GM19240 (cell line): Measurements from ENCODE around the gene CXCR6.

Experiments
- DNase-seq: peaks from one replicate; pipeline ENCODE4 v3.0.0; 2011; ENCODE audit warnings: low spot score; ENCODE audit not compliant: insufficient read length

The CXCR6 gene

DNA sequence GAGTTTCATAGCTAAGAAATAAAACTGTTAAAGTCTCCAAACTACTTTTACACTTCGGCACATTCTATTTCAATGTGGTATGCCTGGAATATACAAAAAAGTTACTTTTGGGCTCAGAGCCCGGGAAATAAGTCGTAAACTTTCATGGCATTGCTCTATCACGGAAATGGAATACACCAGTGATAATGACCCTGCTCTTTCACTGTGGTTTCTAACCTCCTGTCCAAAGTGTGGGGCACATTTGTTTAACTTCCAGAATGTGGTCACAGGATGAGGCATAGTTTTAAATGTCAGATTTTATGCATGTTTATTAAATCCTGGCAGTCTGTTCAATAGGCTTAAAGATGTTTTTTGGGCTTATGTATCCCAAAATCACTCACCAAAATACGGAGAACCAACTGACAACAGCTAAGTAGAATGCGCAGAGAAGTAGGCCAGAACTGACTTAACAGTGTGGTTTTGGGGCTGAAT, 5.1 kb downstream of the CXCR6 start:
- no peak for DNase-seq

DNA sequence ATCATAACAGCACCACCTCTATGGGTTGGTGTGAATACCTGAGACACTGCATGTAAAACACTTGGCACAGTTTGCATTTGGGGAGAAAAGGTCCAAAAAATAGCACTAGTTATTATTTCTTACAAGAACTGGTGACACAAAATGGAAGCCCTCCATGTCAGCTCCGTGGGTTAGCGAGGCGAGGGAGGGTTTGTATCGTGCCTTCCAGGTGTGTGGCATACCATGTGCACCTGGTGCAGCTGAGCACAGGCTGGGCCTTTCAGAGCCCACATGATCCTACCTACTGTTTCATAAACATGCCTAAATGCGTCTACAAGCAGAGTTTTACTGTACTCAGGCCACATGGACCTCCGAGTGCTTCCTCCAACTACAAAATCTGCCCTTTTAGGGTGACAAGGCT, 5.6 kb downstream of the CXCR6 start:
- DNase-seq: no peak

DNA sequence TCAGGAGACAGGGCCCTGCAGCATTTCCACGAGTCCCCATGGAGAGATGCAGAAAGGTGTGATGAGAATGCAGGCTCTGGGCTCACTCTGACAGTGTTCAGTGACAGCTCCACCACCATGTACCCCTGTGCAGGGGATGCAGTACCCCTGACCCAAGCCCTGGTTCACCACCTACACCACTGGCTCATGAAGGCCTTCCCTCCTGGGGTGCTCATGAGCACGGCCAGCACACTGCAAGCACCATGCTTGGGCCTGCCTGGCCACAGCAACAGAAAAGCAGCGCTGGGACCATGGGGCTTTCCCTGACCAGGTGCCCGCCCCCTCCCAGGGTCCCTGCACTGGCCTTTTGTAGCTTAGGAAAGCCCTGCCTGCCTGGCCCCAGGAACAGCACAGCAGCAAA, 6.2 kb downstream of the CXCR6 start:
- no peak for DNase-seq

DNA sequence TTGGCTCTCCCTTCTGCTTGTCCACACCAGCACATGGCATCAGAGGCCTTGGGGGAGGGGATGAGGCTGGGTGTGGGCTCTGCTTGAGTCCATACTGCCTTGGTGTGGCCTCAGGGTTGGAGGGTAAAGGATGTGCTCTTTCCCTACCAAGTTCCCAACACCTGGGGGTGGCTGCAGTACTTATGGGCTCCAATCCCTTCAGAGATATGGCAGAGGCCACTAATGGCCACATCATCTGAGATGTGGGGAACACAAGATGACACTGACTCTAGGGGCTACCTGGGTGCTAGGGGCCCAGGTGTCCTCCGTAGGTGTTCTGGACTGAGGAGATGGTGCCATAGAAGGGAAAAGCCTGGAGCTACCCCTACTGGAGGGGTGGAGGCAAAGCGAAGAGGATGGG, 6.9 kb downstream of the CXCR6 start:
- no peak for DNase-seq

DNA sequence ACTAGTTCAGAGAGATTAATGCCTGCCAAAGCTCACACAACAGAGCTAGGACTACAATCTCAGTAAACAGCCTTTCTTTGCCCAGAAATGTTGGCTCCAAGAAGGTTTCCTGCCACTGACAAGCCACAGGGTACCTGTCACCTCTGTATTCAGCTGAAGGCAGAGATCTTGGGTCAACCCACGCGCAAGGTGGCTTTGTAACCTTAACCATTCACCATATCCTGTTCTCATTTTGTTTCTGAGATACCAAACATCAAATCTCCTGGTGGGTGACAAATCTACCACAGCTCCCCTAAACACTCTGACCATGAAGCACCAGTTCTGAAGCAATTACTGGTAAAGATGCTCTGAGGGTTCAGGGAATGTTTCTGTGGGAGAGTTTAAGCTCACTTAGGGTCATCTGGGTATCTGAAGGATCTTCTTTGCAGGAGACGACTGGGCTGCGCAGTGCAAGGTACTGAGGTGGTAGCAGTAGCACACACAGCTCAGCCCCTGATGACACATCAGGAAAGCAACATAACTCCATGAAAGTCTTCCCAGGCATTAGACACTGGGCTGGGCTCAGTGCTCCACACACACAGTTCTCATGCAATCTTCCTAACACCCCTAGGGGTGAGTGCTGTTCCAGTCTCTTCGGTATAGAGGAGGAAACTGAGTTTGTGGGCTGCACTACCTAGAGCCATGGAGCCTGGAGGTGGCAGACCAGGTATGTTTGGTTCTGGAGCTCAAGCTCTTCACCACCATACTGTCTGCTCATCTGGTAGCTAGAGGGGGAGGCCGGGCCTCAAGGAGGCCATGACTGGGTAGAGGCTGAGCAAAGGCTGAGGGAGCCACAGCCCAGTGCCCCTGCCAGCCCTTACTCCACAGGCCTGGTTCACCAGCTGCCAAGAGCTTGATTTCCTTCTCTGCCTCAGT, 7.7 kb downstream of the CXCR6 start:
- DNase-seq: no peak

DNA sequence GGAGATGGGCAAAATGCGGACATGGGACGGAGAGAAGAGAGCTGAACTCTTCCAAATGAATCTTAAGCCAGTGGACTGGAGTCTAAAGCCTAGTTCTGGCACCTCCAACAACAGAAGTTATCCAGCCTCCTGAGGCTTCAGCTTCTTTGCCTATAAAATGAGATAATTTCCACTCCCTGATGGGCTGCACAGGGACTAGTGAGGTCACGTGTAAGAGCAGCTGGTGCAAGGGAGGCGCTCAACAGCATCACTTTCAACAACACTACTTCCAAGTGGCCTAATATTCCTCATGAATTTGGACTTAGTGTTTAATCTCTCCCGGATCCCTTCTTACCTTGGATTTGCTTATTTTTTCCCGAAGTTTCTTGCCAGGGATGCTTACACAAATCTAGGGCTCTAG, 8.7 kb downstream of the CXCR6 start:
- DNase-seq: no peak

DNA sequence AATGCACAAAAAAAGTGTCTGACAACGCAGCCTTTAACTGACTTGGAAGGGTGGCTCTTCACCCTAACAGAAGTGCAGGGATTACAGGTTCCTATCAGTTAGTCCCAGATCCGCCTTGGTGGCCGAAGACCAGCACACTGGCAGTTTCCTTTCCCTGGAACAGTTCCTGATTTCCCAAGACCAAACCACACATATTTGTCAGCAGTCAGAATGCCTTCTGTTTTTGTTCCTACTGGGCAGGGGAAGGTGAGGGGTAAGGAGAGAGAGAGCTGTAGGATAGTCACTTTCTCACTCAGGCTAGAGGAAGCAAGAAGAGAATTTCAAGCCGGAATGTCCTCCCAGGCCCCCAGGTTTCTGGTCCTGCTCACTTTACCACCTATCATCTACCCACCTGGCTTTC, 9.2 kb downstream of the CXCR6 start:
- no peak for DNase-seq

DNA sequence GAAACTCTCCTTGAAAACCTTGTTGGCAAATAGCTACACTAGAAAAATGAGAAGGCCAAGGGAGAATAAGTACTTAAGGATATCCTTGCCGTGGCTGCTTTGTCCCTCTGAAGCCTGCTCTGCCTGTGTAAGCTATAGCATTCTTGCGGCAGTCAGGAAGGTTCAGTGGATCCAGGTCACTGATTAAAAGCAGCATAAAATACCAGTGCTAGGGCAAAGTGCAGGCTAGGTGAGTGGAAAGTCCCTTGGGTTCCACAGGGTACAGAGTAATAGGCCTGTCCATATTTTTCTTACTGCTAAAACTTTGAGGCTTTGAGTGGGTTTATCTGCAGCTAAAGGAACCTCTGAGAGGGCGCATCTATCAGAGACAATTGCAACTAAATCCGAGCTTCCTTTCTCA, 10.3 kb downstream of the CXCR6 start:
- no peak for DNase-seq

DNA sequence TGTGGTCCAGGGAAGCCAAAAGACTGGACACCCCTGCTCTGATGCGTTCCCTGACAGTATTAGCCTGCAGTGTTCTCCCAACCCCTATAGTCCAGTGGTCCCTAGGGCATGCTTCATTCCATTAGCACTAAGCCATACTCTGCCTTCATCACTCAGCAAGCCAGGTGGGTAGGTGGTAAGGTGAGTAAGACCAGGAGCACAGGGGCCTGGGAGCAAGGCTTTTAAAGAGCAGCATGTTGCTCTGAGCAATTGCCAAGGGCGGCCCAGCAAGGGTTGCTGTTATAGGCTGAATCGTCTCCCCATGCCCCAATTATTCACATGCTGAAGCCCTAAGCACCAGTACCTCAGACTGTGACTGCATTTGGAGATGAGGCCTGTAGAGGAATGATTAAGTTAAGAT, 11.0 kb downstream of the CXCR6 start:
- DNase-seq: no peak

DNA sequence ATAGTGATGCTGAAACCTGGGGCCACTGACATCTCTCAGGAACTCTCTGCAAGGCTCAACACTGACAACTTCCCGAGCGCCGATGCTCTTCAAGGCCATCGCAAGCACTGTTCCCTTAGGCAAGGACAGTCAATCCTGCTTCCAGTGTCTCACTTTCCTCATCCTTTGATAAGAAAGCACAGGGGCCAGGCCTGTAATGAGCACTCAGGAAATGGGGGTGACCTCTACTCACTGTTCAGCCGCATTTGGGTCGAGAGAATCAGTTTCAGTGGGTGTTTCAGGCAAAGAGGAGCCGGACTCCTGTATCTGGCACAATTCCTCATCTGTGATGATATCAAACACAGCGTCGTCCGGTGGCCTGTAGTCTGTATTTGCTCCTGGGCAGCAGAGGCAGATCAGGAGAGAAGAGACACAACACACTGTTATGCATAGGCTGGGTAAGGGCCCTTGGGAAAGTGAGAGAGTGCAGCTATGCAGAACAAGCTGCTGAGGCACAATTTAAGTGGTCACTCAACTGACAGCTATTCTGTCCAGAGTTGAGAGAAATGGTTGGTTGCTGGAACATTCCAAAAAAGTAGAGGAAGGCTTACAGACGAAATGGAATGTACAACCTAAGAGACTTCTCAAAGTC, 11.9 kb downstream of the CXCR6 start:
- DNase-seq: no peak

DNA sequence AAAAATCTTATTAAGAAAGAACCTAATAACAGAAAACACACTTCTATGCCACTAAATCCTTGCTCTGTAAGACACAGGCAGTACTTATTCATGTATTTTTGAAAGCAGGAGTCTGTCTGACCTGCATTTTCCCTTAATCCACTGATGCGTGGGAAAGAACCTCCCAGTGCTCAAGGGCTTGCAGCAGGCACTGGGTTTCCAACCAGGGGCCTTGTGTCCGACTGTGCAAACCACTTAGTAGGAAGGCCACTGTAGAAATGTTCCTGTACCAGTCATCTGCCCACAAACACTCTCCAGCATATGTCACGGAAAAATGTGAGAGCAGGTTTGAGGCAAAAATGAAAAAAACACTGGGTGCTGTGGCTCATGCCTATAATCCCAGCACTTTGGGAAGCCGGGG, 12.4 kb downstream of the CXCR6 start:
- DNase-seq: no peak

DNA sequence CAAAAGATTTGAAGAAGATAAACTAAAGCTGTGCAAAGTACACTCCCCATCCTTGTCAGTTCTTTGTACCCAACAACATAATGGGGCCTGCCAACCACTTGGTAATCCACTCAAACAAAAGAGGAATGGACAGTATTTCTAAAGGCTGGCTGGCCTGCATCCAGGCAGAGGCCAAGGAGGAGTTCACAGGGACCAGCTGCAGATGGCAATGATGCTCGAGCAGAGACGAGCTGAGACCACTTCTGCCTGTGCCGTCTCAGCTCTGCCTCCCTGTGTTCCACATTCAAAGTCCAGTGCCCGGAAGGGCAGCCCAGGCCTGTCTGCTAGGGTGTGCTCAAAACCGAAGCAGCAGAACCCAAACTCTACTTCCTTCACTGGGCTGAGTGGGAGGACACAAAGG, 14.3 kb downstream of the CXCR6 start:
- no peak for DNase-seq

DNA sequence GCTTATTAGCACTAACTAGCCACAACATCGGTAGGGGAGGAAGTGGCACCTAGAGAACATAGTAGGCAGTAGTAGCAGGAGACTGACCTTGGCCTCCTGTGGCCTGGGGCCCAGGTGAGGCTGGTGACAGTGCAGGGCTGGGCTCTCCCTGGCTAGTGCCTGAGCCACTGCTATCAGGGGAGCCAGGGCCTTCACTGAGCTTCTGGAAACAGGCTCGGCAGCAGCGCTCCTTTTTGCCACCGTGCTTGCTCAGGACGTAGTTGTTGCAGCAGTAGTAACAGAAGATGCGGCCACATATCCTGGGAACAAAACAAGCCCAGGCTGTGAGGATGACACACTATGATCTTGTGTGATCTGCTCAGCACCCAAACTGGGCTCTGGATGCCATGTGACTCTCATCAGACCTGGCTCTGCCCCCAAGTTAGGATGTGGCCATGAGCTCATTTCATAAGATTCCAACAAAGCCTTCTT, 15.1 kb downstream of the CXCR6 start:
- no peak for DNase-seq

DNA sequence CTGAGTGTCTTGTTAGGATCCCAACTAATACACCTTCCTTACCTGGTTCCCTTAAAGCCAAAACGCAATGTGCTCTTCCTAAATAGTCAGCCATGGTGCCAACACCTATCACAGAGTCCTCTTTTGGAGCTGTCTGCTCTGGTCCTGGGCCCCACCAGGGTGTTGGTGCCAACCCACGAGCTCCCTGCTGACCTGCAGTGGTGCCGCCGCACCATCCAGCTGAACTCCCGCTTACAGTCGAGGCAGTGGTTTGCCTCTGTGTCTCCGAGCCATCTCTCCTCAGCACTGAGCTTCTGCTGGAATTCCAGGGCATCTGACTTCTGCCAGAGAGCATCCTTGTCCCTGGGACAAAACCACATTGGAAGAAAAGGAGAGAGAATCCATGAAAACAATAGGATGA, 15.9 kb downstream of the CXCR6 start:
- DNase-seq: no peak

DNA sequence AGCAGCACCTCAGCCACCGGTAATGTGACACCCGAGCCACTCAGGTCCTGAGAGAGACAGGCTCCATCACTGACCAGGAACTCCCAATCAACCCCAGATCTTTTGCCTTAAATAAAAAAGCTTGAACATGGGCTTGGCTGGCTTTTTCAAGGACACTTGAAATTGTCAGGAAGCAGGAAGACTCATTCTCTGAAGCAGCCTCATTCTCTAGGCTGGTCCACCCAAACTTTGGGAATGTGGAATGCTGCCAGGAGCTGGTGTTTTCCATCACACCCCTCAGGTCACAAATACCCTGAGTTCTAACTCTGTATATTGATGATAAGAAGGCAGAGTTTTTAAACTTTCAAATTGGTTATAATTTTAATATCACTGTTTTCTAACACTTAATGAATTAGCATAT, 17.0 kb downstream of the CXCR6 start:
- no peak for DNase-seq

DNA sequence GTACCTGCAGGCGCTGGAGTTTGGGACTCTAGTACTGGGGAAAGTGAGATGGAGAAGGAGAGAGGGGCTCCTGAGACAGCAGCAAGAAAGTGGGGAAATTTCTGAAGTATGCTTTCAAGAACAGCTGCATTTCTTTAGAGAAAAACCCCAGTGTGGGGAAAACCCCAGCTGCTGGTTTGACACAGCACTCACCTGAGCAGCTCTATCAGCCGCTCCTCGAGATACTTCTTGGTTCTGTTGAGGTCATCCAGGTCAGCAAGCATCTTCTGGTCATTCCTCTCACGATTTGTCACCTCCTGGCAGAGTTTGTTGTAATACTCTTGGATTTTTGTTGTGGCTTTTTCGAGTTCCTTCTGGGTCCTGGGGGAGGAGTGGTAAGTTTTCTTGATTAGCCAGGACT, 18.8 kb downstream of the CXCR6 start:
- DNase-seq: peak; percentile 35

DNA sequence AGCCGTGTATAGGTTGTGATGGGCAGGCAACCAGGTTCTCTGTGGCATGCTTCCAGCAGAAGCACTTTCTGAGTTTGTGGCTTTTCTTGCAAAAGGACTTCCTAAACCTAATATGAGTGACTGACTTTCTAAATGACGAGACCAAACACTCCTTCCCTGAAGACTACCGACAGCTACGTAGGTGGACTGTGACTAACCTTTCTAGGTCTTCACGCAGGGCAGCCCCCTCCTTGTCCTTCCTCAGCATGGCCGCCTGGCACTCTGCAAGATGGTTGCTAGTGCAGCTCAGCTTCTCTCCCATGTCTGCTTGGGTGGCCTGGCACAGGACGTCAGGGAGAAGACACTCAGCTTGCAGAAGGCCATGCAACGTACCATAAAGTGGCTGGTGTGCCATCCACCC, 20.9 kb downstream of the CXCR6 start:
- DNase-seq: no peak

DNA sequence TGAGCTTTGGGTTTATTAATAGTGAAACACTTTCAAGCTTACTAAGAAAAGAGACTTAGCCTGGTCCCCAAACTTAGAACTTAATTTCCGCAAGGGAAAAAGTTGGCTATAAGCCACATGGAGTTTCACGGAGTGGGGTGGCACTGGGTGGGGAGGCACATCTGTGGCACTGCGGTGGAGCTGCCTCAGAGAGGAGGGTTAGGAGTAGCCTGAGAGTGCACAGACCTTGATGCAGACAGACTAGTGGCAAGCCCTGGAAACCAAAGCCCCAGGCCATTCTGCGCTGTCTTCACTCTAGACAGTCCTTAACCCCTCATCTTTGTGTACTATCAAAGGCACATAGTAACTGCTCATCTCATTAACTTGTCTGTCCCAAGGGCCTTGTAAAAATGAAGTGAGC, 22.0 kb downstream of the CXCR6 start:
- no peak for DNase-seq

DNA sequence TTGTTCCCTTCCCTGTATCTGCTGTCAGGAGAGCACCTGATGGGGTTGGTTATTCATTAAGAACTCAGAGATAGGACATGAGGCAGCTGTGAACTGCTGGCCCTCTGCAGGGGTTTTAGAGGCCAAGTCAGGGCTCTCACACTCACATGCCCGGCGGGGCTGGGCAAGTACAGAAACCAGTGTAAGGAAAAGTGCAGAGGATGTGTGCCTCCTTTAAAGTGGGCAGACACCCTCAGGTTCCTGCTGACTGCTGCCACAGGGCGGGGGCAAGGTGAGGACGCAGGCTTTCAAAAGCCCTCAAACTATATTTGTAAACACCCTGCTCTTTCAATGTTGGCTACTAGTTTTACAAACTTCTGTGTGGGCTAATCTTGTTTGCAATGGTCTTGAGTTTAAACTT, 22.4 kb downstream of the CXCR6 start:
- no peak for DNase-seq

DNA sequence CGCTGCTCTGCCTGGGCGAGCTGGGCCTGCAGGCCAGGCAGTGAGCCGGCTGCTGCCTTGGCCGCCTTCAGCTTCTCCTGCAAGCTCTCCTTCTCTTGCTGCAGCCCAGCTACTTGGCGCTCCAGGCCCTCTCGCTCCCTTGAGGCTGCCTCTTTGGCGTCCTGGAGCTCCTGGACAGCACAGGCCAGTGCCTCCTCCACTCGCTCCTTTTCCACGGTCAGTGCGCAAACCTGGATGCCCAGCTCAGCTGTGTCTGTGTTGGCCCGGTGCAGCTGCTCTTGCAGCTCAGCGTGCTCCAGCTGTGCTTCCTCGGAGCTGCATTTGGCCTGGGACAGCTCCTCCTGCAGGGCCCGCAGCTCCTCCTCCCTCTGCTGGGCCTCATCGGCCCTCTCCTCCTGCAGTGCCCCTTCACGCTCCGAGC, 23.1 kb downstream of the CXCR6 start:
- DNase-seq: no peak

DNA sequence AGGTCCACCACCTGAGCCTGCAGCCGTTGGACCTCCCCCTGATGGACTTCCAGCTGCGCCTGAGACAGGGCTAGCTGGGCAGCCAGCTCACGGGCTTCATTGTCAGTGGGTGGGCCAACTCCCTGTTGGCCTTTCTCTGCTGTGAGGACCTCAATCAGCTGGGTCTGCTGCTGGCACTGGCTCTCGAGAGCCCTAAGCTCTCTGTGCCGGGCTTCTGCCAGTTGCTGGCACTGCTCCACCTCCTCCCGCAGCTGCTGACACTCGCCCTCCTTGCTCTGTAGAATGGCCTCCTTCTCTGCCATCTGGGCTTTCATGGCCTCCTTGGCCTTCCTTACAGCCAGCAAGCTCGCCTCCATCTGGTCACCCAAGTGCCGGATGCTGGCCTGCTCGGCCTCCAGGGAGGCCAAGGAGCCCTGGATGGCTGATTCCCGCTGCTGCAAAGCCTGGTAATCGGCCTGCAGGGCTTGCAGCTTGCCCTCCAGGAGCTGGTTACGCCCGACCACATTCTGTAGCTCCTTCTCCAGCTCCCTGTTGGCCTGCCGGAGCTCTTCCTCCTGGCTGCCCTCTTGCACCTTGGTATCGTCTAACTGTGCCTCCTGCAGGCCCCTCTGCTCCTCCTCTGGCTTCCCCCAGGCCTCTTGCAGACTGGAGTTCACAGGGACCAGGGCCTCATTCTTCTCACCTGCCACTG, 23.8 kb downstream of the CXCR6 start:
- DNase-seq: no peak

DNA sequence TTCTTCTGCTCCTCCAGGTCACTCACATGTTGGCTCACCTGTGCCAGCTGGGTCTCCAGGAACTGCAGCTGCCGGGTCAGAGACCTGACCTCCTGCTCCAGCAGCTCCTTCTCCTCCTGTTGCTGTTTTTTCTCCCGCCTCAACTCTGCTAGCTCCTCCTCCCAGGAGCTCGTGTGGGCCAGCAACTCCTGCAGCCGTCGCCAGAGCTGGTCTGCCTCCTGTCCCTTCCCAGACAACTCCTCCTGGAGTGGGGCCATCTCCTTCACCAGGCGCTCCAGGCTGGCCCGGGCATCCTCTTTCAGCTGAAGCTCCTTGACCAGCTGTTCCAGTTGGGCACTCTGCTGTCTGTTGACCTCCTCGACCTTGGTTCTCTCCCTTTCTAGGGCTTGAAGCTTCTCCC, 24.5 kb downstream of the CXCR6 start:
- DNase-seq: no peak
